ENCODE data around the gene SH3PXD2B.

DNA sequence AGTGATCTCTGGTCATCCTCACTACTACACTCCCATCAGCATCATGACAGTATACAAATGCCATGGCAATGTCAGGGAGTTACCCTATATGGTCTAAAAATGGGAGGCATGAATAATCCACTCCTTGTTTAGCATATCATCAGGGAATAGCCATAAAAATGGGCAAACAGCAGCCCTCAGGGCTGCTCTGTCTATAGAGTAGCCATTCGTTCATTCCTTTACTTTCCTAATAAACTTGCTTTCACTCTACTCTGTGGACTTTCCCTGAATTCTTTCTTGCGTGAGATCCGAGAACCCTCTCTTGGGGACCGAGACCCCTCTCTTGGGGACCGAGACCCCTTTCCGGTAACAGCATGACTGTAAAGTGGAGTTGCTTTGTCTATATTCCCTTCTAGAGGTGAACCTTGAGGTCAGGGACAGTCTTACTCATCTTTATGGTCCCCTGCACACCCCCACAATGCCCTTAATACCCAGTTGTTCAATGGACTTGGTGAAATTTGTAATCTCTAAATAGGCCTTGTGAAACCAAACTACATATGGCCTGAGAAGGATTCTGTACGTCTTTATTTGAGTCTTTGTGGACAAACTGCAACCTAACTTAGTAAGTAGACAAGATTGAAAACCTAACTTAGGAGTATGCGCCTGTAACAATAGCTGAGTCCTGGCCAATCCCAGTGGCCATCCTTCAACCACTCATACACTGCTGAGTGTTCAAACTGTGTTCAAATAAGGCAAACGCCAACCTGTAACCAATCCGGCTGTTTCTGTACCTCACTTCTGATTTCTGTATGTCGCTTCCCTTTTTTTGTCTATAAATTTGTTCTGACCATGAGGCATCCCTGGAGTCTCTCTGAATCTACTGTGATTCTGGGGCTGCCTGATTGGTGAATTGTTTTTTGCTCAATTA, 138.5 kb downstream of the SH3PXD2B start:
- TF ChIP-seq EGR1 (IDR thresholded peaks at IDR 0.05; ENCODE audit: borderline replicate concordance in 1 of 2, low read depth in 2 of 2, low read length in 2 of 2) (peak in 1 of 2 experiments; percentile 57; a peak in 1 of 3 replicates), POLR2A (IDR thresholded peaks at IDR 0.05; ENCODE audit: low read depth, low read length) (no peak), SMC3 (IDR thresholded peaks at IDR 0.05; ENCODE audit: borderline replicate concordance, low read length) (no peak; the same call in none of the 2 replicates), MEF2B (IDR thresholded peaks at IDR 0.05; ENCODE audit: partially characterized antibody, poor library complexity, severe bottlenecking) (peak; percentile 94), EP300 (IDR thresholded peaks at IDR 0.05; ENCODE audit: borderline replicate concordance in 1 of 2, control insufficient read depth in 1 of 2, low read depth in 2 of 2, low read length in 2 of 2) (no peak), PML (IDR thresholded peaks at IDR 0.05; ENCODE audit: low read length) (0 out of 2 replicates have a peak, but pooled peaks have one; percentile 71), FOXM1 (IDR thresholded peaks at IDR 0.05; ENCODE audit: low read depth, low read length) (peak; percentile 96), REST (IDR thresholded peaks at IDR 0.05; ENCODE audit: low read depth, low read length) (peak; percentile 13; the same call in 1 of the 2 replicates), BACH1 (IDR thresholded peaks at IDR 0.05; ENCODE audit: borderline replicate concordance) (no peak)
- TF ChIP-seq, protein P1, sequence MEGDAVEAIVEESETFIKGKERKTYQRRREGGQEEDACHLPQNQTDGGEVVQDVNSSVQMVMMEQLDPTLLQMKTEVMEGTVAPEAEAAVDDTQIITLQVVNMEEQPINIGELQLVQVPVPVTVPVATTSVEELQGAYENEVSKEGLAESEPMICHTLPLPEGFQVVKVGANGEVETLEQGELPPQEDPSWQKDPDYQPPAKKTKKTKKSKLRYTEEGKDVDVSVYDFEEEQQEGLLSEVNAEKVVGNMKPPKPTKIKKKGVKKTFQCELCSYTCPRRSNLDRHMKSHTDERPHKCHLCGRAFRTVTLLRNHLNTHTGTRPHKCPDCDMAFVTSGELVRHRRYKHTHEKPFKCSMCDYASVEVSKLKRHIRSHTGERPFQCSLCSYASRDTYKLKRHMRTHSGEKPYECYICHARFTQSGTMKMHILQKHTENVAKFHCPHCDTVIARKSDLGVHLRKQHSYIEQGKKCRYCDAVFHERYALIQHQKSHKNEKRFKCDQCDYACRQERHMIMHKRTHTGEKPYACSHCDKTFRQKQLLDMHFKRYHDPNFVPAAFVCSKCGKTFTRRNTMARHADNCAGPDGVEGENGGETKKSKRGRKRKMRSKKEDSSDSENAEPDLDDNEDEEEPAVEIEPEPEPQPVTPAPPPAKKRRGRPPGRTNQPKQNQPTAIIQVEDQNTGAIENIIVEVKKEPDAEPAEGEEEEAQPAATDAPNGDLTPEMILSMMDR (IDR thresholded peaks at IDR 0.05 in 2 of 3, conservative IDR thresholded peaks at IDR 0.05 in 1 of 3; ENCODE audit: control insufficient read depth in 2 of 3, extremely low read depth in 1 of 3, insufficient read depth in 1 of 3, low read depth in 3 of 3, low read length in 3 of 3), result no peak
- TF ChIP-seq, protein P2, sequence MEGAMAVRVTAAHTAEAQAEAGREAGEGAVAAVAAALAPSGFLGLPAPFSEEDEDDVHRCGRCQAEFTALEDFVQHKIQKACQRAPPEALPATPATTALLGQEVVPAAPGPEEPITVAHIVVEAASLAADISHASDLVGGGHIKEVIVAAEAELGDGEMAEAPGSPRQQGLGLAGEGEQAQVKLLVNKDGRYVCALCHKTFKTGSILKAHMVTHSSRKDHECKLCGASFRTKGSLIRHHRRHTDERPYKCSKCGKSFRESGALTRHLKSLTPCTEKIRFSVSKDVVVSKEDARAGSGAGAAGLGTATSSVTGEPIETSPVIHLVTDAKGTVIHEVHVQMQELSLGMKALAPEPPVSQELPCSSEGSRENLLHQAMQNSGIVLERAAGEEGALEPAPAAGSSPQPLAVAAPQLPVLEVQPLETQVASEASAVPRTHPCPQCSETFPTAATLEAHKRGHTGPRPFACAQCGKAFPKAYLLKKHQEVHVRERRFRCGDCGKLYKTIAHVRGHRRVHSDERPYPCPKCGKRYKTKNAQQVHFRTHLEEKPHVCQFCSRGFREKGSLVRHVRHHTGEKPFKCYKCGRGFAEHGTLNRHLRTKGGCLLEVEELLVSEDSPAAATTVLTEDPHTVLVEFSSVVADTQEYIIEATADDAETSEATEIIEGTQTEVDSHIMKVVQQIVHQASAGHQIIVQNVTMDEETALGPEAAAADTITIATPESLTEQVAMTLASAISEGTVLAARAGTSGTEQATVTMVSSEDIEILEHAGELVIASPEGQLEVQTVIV (IDR thresholded peaks at IDR 0.05; ENCODE audit: borderline replicate concordance, partially characterized antibody), result no peak

All from GM12878 (cell line).